Stimulated activated CD4-positive, alpha-beta T cell treated with anti-CD3 and anti-CD28 coated beads, Interleukin-15, amount 100 ng/mL, for 1 hour (primary cell): Measurements from ENCODE around the gene SYTL1.

Experiments
- DNase-seq, 2 donors: peaks; one replicate each; pipeline ENCODE4 v3.0.0-alpha.2; 2020; ENCODE audit warnings: low read depth in 1 of 2, low spot score in 1 of 2

SYTL1 gene

GRCh38 chr1:27341525-27342252 is at the start of gene SYTL1:
Gene SYTL1, plus strand, starts transcription at chr1:27342022. Its CDS starts 3,313 bp downstream, at chr1:27345335.
- DNase-seq, result peak in 1 of 2 donors; percentile 34

GRCh38 chr1:27292106-27292505 is 49.7 kb upstream of the SYTL1 start:
- DNase-seq, result no peak

- DNase-seq, result no peak
Measured at GRCh38 chr1:27293915-27294314, 47.9 kb upstream of the SYTL1 start.

- DNase-seq, result peak; percentile 26 to 64
Measured at GRCh38 chr1:27296773-27297291, 45.0 kb upstream of the SYTL1 start.

GRCh38 chr1:27297903-27298302 is 43.9 kb upstream of the SYTL1 start:
- no peak for DNase-seq

- no peak for DNase-seq
Measured at GRCh38 chr1:27298632-27299384, 43.0 kb upstream of the SYTL1 start.

- no peak for DNase-seq
Measured at GRCh38 chr1:27299385-27300271, 42.2 kb upstream of the SYTL1 start.

GRCh38 chr1:27300341-27301051 is 41.3 kb upstream of the SYTL1 start:
- peak; percentile 58 to 70 for DNase-seq

- no peak for DNase-seq
Measured at GRCh38 chr1:27301052-27301422, 40.8 kb upstream of the SYTL1 start.

- DNase-seq, result no peak
Measured at GRCh38 chr1:27301582-27302199, 40.1 kb upstream of the SYTL1 start.

- no peak for DNase-seq
Measured at GRCh38 chr1:27302612-27303011, 39.2 kb upstream of the SYTL1 start.

GRCh38 chr1:27303509-27303908 is 38.3 kb upstream of the SYTL1 start:
- no peak for DNase-seq

GRCh38 chr1:27306071-27306470 is 35.8 kb upstream of the SYTL1 start:
- DNase-seq, result no peak

- DNase-seq, result no peak
Measured at GRCh38 chr1:27306892-27307761, 34.7 kb upstream of the SYTL1 start.

GRCh38 chr1:27307874-27308598 is 33.8 kb upstream of the SYTL1 start:
- no peak for DNase-seq

GRCh38 chr1:27314169-27314568 is 27.7 kb upstream of the SYTL1 start:
- no peak for DNase-seq

- DNase-seq, result no peak
Measured at GRCh38 chr1:27314737-27315136, 27.1 kb upstream of the SYTL1 start.

- DNase-seq, result no peak
Measured at GRCh38 chr1:27316860-27317259, 25.0 kb upstream of the SYTL1 start.

GRCh38 chr1:27318136-27318535 is 23.7 kb upstream of the SYTL1 start:
- DNase-seq, result no peak
